B cell (primary cell): ENCODE data around the gene DGCR8. TPM values are rescaled to one million over a fixed set of nuclear protein-coding genes. Genes with fewer than 3 reads are reported as not detected.

Experiments
- ATAC-seq: fragments of 200-7000 bp; cut with Tn5 transposase; one replicate; pipeline ENCODE4 v1.10.0; 2021; ENCODE audit warnings: low read depth, mild to moderate bottlenecking, moderate number of reproducible peaks, moderate library complexity
- CTCF ChIA-PET: fragments of 350-600 bp; sonication (Branson Sonifier 250); formaldehyde crosslinking; loops from one replicate; lab custom pipeline; 2021; ENCODE audit warnings: antibody characterized with exemption, inconsistent platforms; lab: Charles Lee
- POLR2A ChIA-PET: fragments of 350-600 bp; sonication (Branson Sonifier 250); formaldehyde crosslinking; loops from one replicate; lab custom pipeline; 2021; ENCODE audit warnings: antibody characterized with exemption; lab: Charles Lee
- DNase-seq: peaks from one replicate; pipeline ENCODE4 v3.0.0; 2013
- H2AFZ ChIP-seq: 2 replicates; pipeline ENCODE4 v1.6.1; 2012; ENCODE audit warnings: mild to moderate bottlenecking, low read depth, low read length; ENCODE audit not compliant: insufficient read depth, poor library complexity, severe bottlenecking
- H3K27ac ChIP-seq, 2 donors: 1 replicate in 1 of 2; 2 replicates in 1 of 2; pipeline ENCODE4 v1.5.1; 2012 to 2013; ENCODE audit warnings: low read length in 2 of 2, mild to moderate bottlenecking in 2 of 2, moderate library complexity in 1 of 2
- H3K27me3 ChIP-seq, 4 experiments: fragments of 200-600 bp in 1 of 4; sonication (generic) in 1 of 4; replicated peaks in 1 of 4; 1 replicate in 2 of 4; 2 replicates in 2 of 4; pipeline versions ENCODE4 v1.6.1 to v1.7.0; 2013 to 2016; ENCODE audit warnings: low read length in 3 of 4, mild to moderate bottlenecking in 2 of 4, mixed read lengths in 1 of 4, moderate library complexity in 1 of 4; ENCODE audit not compliant: insufficient read depth in 4 of 4, control insufficient read depth in 3 of 4; ENCODE audit errors: control extremely low read depth in 1 of 4
- H3K36me3 ChIP-seq, 2 experiments: replicated peaks in 1 of 2; 1 replicate in 1 of 2; 2 replicates in 1 of 2; pipeline versions ENCODE4 v1.6.1 to v1.7.1; 2013; ENCODE audit warnings: low read length in 1 of 2; ENCODE audit not compliant: insufficient read depth in 2 of 2, control insufficient read depth in 1 of 2; ENCODE audit errors: control extremely low read depth in 1 of 2, extremely low read depth in 1 of 2
- H3K4me1 ChIP-seq, 2 donors: fragments of 200-600 bp in 1 of 2; sonication (generic) in 1 of 2; 1 replicate in 1 of 2; 2 replicates in 1 of 2; pipeline versions ENCODE4 v1.5.1 to v1.6.1; 2013 to 2017; ENCODE audit warnings: low read length in 2 of 2; ENCODE audit not compliant: control insufficient read depth in 2 of 2, insufficient read depth in 2 of 2
- H3K4me2 ChIP-seq: replicated peaks from 2 replicates; pipeline ENCODE3; 2012; ENCODE audit warnings: mild to moderate bottlenecking, low read depth, low read length; ENCODE audit not compliant: poor library complexity, severe bottlenecking
- H3K4me3 ChIP-seq, 5 experiments: fragments of 200-600 bp in 1 of 5; sonication (generic) in 1 of 5; 1 replicate in 3 of 5; 2 replicates in 2 of 5; pipeline versions ENCODE4 v1.5.1 to v1.7.0; 2011 to 2016; ENCODE audit warnings: low read length in 4 of 5, mild to moderate bottlenecking in 4 of 5, low read depth in 2 of 5, control low read depth in 1 of 5, moderate library complexity in 1 of 5; ENCODE audit not compliant: insufficient read depth in 1 of 5; ENCODE audit errors: control extremely low read depth in 1 of 5, extremely low read depth in 1 of 5
- H3K79me2 ChIP-seq: fragments of 200-600 bp; sonication (generic); one replicate; pipeline ENCODE4 v1.6.0; 2016; ENCODE audit warnings: low read length; ENCODE audit not compliant: control insufficient read depth, insufficient read depth
- H3K9ac ChIP-seq: fragments of 200-600 bp; sonication (generic); 2 replicates; pipeline ENCODE4 v1.6.1; 2017; ENCODE audit warnings: mild to moderate bottlenecking, low read length, moderate library complexity
- H3K9me3 ChIP-seq, 3 donors: one replicate each; pipeline versions ENCODE4 v1.6.1 to v1.7.1; 2013; ENCODE audit warnings: low read length in 2 of 3; ENCODE audit not compliant: control insufficient read depth in 2 of 3, insufficient read depth in 1 of 3; ENCODE audit errors: control extremely low read depth in 1 of 3
- H4K20me1 ChIP-seq: 2 replicates; pipeline ENCODE4 v1.6.0; 2012; ENCODE audit warnings: mild to moderate bottlenecking, low read length; ENCODE audit not compliant: insufficient read depth, control insufficient read depth, poor library complexity, severe bottlenecking
- H3K27ac Mint-ChIP-seq: one replicate; pipeline ENCODE4 v1.8.0; 2021; ENCODE audit warnings: mixed read lengths
- H3K27me3 Mint-ChIP-seq: one replicate; pipeline ENCODE4 v1.8.0; 2021; ENCODE audit warnings: mixed read lengths
- H3K4me1 Mint-ChIP-seq: one replicate; pipeline ENCODE4 v1.8.0; 2021; ENCODE audit warnings: mixed read lengths
- H3K4me3 Mint-ChIP-seq: one replicate; pipeline ENCODE4 v1.8.0; 2021; ENCODE audit warnings: mixed read lengths
- H3K9me3 Mint-ChIP-seq: one replicate; pipeline ENCODE4 v1.8.0; 2022; ENCODE audit warnings: mixed read lengths; ENCODE audit not compliant: insufficient read depth
- CTCF ChIP-seq: fragments of 200-600 bp; IDR thresholded peaks from one replicate; pipeline ENCODE4 v1.8.0; 2022; ENCODE audit warnings: antibody characterized with exemption, mild to moderate bottlenecking
- EZH2 ChIP-seq: IDR thresholded peaks from 2 replicates; pipeline ENCODE4 v1.6.1; 2012; ENCODE audit warnings: borderline replicate concordance, low read depth, mild to moderate bottlenecking, moderate library complexity, low read length; ENCODE audit not compliant: insufficient read depth, poor library complexity, severe bottlenecking
- WGBS: methylation state at CpG from one replicate; pipeline ENCODE4 v1.1.5; 2013; ENCODE audit warnings: missing lambda C conversion rate; ENCODE audit not compliant: insufficient coverage; 5-methylcytosine and 5-hydroxymethylcytosine counted together
- intact Hi-C: fragments of 100-400 bp; cut with micrococcal nuclease; formaldehyde crosslinking; loops from one replicate; pipeline ENCODE4 v1.10.0; 2022
- polyA plus RNA-seq: library from polyadenylated mRNA; depleted of rRNA; stranded (reverse); fragments of >200 nt; gene quantifications from 2 replicates; pipeline ENCODE4 v1.2.3, GENCODE V29; 2012
- total RNA-seq, 2 donors: library from RNA; stranded (reverse); fragments of 120-200 nt in 1 of 2; gene quantifications; 1 replicate in 1 of 2; 2 replicates in 1 of 2; pipeline versions ENCODE4 v1.2.3 to v1.2.4, GENCODE V29; 2013 to 2022

The DGCR8 gene
- total and polyA plus RNA-seq, 2 donors (not counting 1 experiment from before 2014, with no cell fraction given): 19.6 to 43.2 TPM

- peaks cover 3 to 64% of the 10 kb centered on the region in 2 experiments for H3K36me3 ChIP-seq
- Mint-ChIP-seq H3K4me3 (no peak overlapping the region), H3K27ac (no peak overlapping the region), H3K9me3 (no peaks in the 10 kb centered on the region), H3K4me1 (no peaks in the 10 kb centered on the region), H3K27me3 (no peaks in the 10 kb centered on the region)
- 99% methylated on average over 11 of the region's 13 CpGs for WGBS
- no peaks in the 10 kb centered on the region for H3K4me1 ChIP-seq
- no peak overlapping the region for H2AFZ ChIP-seq
- H3K9ac ChIP-seq: no peak overlapping the region
- H4K20me1 ChIP-seq: no peaks in the 10 kb centered on the region
- no peaks in the 10 kb centered on the region for H3K9me3 ChIP-seq
- ATAC-seq (no peak), DNase-seq (no peak)
- no peak overlapping the region for H3K4me2 ChIP-seq
- no peak for TF ChIP-seq EZH2
- TF ChIP-seq CTCF: no peak
- ChIA-PET POLR2A (no interaction called here), CTCF (no interaction called here)
- H3K4me3 ChIP-seq: no peak overlapping the region
- H3K27me3 ChIP-seq: no peaks in the 10 kb centered on the region
- H3K27ac ChIP-seq: no peak overlapping the region
- intact Hi-C loops: no loop called here
- H3K79me2 ChIP-seq: no peaks in the 10 kb centered on the region
These were observed 13.6 kb downstream of the DGCR8 start for GRCh38 chr22:20093418-20094196.

- no peaks in the 10 kb centered on the region for H3K4me1 ChIP-seq
- no peak for ATAC-seq
- POLR2A ChIA-PET: no interaction called here
- WGBS: 98% methylated on average over 13 of the region's 15 CpGs
- H2AFZ ChIP-seq: no peak overlapping the region
- CTCF ChIA-PET: no interaction called here
- H3K4me3 ChIP-seq: no peak overlapping the region
- Mint-ChIP-seq H3K4me1 (no peaks in the 10 kb centered on the region), H3K4me3 (no peak overlapping the region), H3K9me3 (no peaks in the 10 kb centered on the region), H3K27me3 (no peaks in the 10 kb centered on the region), H3K27ac (no peak overlapping the region)
- TF ChIP-seq EZH2 (no peak), CTCF (no peak)
- H3K27ac ChIP-seq: no peak overlapping the region
- H3K36me3 ChIP-seq: peaks cover 3 to 59% of the 10 kb centered on the region in 2 experiments
- intact Hi-C loops: no loop called here
- H3K4me2 ChIP-seq: no peak overlapping the region
- H4K20me1 ChIP-seq: no peaks in the 10 kb centered on the region
- no peak overlapping the region for H3K9ac ChIP-seq
- H3K79me2 ChIP-seq: no peaks in the 10 kb centered on the region
- H3K9me3 ChIP-seq: no peaks in the 10 kb centered on the region
- H3K27me3 ChIP-seq: no peaks in the 10 kb centered on the region
- DNase-seq: no peak
These were observed 14.3 kb downstream of the DGCR8 start for GRCh38 chr22:20094197-20094807.
